Measurements from ENCODE around the gene MLH1. TPM values are rescaled to one million over a fixed set of nuclear protein-coding genes. Genes with fewer than 3 reads are reported as not detected.
"Not testable (repeated sequence)": the region's sequence is repeated elsewhere in the genome, so short reads cannot be mapped to it uniquely, and the experiment has no call there.

Gene MLH1
- total RNA-seq, 4 donors from 2014 or later, result 25.2 to 52.5 (median 36.4) TPM

DNA sequence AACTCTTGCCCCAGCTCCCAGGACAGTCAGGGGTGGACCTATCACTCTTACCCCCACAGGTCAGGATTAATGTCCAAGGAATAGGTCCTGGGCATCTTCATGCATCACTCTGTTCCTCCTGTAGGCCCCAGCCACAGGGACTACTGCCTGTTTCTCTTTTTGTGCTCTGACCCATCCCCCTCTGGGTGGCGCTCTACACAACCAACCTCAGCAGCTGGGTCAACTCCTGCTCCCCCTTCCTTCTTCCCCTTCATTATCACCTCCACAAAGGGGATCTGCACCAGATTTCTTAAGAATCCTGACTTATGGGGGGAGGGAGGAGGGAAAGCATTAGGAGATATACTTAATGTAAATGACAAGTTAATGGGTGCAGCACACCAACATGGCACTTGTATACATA, 36.3 kb upstream of the MLH1 start:
- ATAC-seq, result no peak
- DNase-seq, result no peak
- in situ Hi-C loops (cut with MboI; ENCODE audit: low sequenced_read_pairs in 4 of 4) (loop anchor here in 2 of 4 donors (5.0 to 25.0 kb wide), 2 partner anchors 220 to 230 kb away; no protein-coding TSS in a partner anchor), intact Hi-C loops (cut with DNase I; ENCODE audit: low total_unique reads) (no loop called here)
- TF ChIP-seq, protein P1, sequence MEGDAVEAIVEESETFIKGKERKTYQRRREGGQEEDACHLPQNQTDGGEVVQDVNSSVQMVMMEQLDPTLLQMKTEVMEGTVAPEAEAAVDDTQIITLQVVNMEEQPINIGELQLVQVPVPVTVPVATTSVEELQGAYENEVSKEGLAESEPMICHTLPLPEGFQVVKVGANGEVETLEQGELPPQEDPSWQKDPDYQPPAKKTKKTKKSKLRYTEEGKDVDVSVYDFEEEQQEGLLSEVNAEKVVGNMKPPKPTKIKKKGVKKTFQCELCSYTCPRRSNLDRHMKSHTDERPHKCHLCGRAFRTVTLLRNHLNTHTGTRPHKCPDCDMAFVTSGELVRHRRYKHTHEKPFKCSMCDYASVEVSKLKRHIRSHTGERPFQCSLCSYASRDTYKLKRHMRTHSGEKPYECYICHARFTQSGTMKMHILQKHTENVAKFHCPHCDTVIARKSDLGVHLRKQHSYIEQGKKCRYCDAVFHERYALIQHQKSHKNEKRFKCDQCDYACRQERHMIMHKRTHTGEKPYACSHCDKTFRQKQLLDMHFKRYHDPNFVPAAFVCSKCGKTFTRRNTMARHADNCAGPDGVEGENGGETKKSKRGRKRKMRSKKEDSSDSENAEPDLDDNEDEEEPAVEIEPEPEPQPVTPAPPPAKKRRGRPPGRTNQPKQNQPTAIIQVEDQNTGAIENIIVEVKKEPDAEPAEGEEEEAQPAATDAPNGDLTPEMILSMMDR (IDR thresholded peaks at IDR 0.05 in 4 of 5, conservative IDR thresholded peaks at IDR 0.05 in 1 of 5), result no peak
- no peak for TF ChIP-seq POLR2A (IDR thresholded peaks at IDR 0.05)
- no peaks in the 10 kb centered on the region for H3K36me3 ChIP-seq
- H3K27me3 ChIP-seq, result no peaks in the 10 kb centered on the region
- no peak overlapping the region for H3K27ac ChIP-seq
- no peaks in the 10 kb centered on the region for H3K9me3 ChIP-seq
- H3K4me1 ChIP-seq, result no peaks in the 10 kb centered on the region
- H3K4me3 ChIP-seq, result no peak overlapping the region

DNA sequence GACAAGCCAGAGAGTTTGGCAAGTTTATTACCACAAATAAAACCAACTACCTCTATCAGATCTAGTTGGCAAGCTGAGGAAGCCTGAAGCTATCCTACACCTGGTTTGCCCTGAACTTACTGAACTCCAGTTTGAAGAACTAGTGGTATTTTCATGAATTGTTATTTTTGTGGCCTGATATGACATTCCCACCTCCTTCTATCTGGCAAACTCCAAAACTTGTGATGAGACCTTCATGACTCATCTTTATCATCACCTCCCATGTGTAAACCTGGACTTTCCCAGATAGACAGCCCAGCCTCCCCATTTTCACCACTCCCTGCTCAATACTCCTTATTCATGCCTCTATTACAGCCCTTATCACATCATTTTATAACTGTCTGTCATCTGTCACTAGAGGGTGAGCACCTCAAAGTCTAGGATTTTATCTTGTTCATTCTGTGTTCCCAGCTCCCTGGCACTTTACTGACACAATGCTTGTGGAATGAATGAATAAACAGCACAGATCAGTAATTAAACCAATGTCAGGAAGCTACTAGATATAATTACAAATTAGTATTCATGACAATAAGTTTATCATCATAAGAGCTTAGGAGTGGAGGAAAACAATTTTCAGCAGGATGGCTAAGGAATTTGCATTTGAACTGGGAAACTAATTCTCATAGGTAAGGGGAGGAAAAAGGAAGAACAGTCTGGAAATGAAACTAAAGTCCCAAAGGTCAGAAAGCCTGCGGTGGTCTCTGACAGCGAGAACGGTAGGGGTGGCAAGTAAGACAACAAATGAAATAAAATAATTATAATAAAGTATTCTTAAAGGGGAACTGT, 35.2 kb upstream of the MLH1 start:
- intact Hi-C loops (cut with DNase I; ENCODE audit: low total_unique reads) (loop anchor here (2.0 kb wide), 1 partner anchor 229 kb away; no protein-coding TSS in a partner anchor), in situ Hi-C loops (cut with MboI; ENCODE audit: low sequenced_read_pairs in 4 of 4) (loop anchor here in 2 of 4 donors (5.0 to 25.0 kb wide), 2 partner anchors 221 to 231 kb away; no protein-coding TSS in a partner anchor)
- no peaks in the 10 kb centered on the region for H3K36me3 ChIP-seq
- ATAC-seq (no peak), DNase-seq (no peak)
- no peak overlapping the region for H3K27ac ChIP-seq
- H3K4me3 ChIP-seq, result no peak overlapping the region
- TF ChIP-seq, protein P1 (IDR thresholded peaks at IDR 0.05 in 4 of 5, conservative IDR thresholded peaks at IDR 0.05 in 1 of 5), result no peak
- TF ChIP-seq POLR2A (IDR thresholded peaks at IDR 0.05), result no peak
- H3K27me3 ChIP-seq, result no peaks in the 10 kb centered on the region
- no peaks in the 10 kb centered on the region for H3K9me3 ChIP-seq
- H3K4me1 ChIP-seq, result no peaks in the 10 kb centered on the region

DNA sequence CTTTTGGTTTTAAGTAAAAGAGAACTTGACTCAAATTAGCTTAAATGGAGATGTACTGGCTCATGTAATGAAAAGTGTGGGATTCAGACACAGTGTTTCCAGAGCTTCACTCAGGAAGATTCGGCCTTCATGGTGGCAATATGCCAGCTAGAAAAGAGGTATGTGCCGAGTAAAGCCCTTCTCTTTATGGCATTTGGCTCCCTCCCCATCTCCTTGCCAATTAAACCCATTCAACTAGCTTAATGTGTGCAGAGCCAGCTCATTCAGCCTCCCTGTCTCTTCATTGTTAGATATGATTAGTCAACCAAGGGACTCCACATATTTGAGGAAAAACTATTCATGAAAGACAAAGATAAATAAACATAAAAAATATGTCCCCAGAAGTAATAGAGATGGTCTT, 33.5 kb upstream of the MLH1 start:
- Histone ChIP-seq H3K4me1 (no peaks in the 10 kb centered on the region), H3K27ac (no peak overlapping the region), H3K27me3 (no peaks in the 10 kb centered on the region), H3K9me3 (no peaks in the 10 kb centered on the region), H3K36me3 (no peaks in the 10 kb centered on the region), H3K4me3 (no peak overlapping the region)
- ATAC-seq (no peak), DNase-seq (no peak)
- intact Hi-C loops (cut with DNase I; ENCODE audit: low total_unique reads), result loop anchor here (2.0 kb wide), 1 partner anchor 231 kb away; no protein-coding TSS in a partner anchor
- in situ Hi-C loops (cut with MboI; ENCODE audit: low sequenced_read_pairs in 4 of 4), result loop anchor here in 3 of 4 donors (5.0 to 25.0 kb wide), 2 partner anchors 223 to 233 kb away; no protein-coding TSS in a partner anchor
- no peak for TF ChIP-seq POLR2A (IDR thresholded peaks at IDR 0.05)
- TF ChIP-seq, protein P1 (IDR thresholded peaks at IDR 0.05 in 4 of 5, conservative IDR thresholded peaks at IDR 0.05 in 1 of 5), result no peak

DNA sequence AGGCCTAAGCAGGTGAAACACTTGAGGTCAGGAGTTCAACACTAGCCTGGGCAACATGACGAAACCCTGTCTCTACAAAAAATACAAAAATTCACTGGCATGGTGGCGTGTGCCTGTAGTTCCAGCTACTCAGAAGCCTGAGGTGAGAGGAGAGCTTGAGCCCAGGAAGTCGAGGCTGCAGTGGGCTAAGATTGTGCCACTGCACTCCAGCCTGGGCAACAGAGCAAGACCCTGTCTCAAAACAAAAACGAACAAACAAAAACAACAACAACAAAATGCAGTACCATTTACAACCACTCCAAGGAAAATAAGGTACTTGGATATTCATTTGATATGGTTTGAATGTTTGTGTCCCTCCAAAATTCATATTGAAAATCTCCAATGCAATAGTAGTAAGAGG, 32.8 kb upstream of the MLH1 start:
- TF ChIP-seq POLR2A (IDR thresholded peaks at IDR 0.05), result no peak
- TF ChIP-seq, protein P1 (IDR thresholded peaks at IDR 0.05 in 4 of 5, conservative IDR thresholded peaks at IDR 0.05 in 1 of 5), result no peak
- intact Hi-C loops (cut with DNase I; ENCODE audit: low total_unique reads) (no loop called here), in situ Hi-C loops (cut with MboI; ENCODE audit: low sequenced_read_pairs in 4 of 4) (loop anchor here in 2 of 4 donors (5.0 to 25.0 kb wide), 2 partner anchors 223 to 233 kb away; no protein-coding TSS in a partner anchor)
- Histone ChIP-seq H3K4me3 (no peak overlapping the region), H3K36me3 (no peaks in the 10 kb centered on the region), H3K9me3 (no peaks in the 10 kb centered on the region), H3K27me3 (no peaks in the 10 kb centered on the region), H3K4me1 (no peaks in the 10 kb centered on the region), H3K27ac (no peak overlapping the region)
- DNase-seq (no peak), ATAC-seq (no peak)

DNA sequence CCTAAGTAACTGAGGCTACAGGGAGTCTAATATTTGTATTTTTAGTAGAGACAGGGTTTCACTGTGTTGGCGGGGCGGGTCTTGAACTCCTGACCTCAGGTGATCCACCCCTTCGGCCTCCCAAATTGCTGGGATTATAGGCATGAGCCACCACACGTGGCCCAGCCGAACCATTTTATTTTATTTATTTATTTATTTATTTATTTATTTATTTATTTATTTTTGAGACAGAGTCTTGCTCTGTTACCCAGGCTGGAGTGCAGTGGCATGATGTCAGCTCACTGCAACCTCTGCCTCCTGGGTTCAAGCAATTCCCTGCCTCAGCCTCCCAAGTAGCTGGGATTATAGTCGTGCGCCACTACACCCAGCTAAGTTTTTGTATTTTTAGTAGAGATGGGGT, 30.3 kb upstream of the MLH1 start:
- ATAC-seq; H3K4me3 ChIP-seq; H3K36me3 ChIP-seq; H3K9me3 ChIP-seq; DNase-seq; H3K4me1 ChIP-seq; intact Hi-C loops (cut with DNase I; ENCODE audit: low total_unique reads); H3K27me3 ChIP-seq; H3K27ac ChIP-seq: not testable (repeated sequence)
- in situ Hi-C loops (cut with MboI; ENCODE audit: low sequenced_read_pairs in 4 of 4), result loop anchor here in 2 of 4 donors (5.0 to 25.0 kb wide), 2 partner anchors 226 to 236 kb away; no protein-coding TSS in a partner anchor

All from gastrocnemius medialis (tissue), 4 donors.